IPS-18c (cell line): Measurements from ENCODE around the gene SCFD2.

Experiments
- H3K4me3 ChIP-seq: 2 replicates; pipeline ENCODE4 v1.7.0; 2013; ENCODE audit warnings: low read depth, mild to moderate bottlenecking, low read length, moderate library complexity; ENCODE audit not compliant: insufficient read depth
- H3K9me3 ChIP-seq: one replicate; pipeline ENCODE4 v1.6.1; 2013; ENCODE audit warnings: mild to moderate bottlenecking, low read length, moderate library complexity; ENCODE audit not compliant: control insufficient read depth, insufficient read depth

The SCFD2 gene

GRCh38 chr4:52825460-52826090 lies 540.3 kb downstream of the SCFD2 start:
- peaks cover 4% of the 10 kb centered on the region for H3K9me3 ChIP-seq
- H3K4me3 ChIP-seq: no peak overlapping the region

GRCh38 chr4:52824603-52825459 lies 541.0 kb downstream of the SCFD2 start:
- Histone ChIP-seq H3K4me3 (no peak overlapping the region), H3K9me3 (peaks cover 4% of the 10 kb centered on the region)

GRCh38 chr4:52824270-52824602 lies 541.6 kb downstream of the SCFD2 start:
- H3K9me3 ChIP-seq: peaks cover 2% of the 10 kb centered on the region
- no peak overlapping the region for H3K4me3 ChIP-seq

GRCh38 chr4:52823702-52824092 lies 542.2 kb downstream of the SCFD2 start:
- Histone ChIP-seq H3K4me3 (no peak overlapping the region), H3K9me3 (no peaks in the 10 kb centered on the region)
